DND-41 (cell line): ENCODE measurements around the gene PDE1C.

Experiments used
- ATAC-seq: fragments of 200-7000 bp; cut with Tn5 transposase; 3 replicates; pipeline ENCODE4 v1.9.1; 2021; ENCODE audit warnings: low read depth; ENCODE audit not compliant: insufficient read depth
- DNase-seq: peaks from one replicate; pipeline ENCODE4 v3.0.0-alpha.2; 2020
- H2AFZ ChIP-seq: 2 replicates; pipeline ENCODE4 v1.6.0; 2012; ENCODE audit warnings: low read depth, low read length
- H3K27ac ChIP-seq: 2 replicates; pipeline ENCODE4 v1.5.1; 2012; ENCODE audit warnings: low read length, inconsistent platforms
- H3K27me3 ChIP-seq: fragments of 200-600 bp; sonication (generic); 2 replicates; pipeline ENCODE4 v1.6.0; 2012; ENCODE audit warnings: low read length, mild to moderate bottlenecking, inconsistent platforms; ENCODE audit not compliant: insufficient read depth, poor library complexity
- H3K36me3 ChIP-seq: 2 replicates; pipeline ENCODE4 v1.5.1; 2012; ENCODE audit warnings: low read length, inconsistent platforms; ENCODE audit not compliant: insufficient read depth
- H3K4me1 ChIP-seq: 2 replicates; pipeline ENCODE4 v1.5.1; 2012; ENCODE audit warnings: mild to moderate bottlenecking, low read length; ENCODE audit not compliant: insufficient read depth
- H3K4me2 ChIP-seq: 2 replicates; pipeline ENCODE4 v1.6.0; 2012; ENCODE audit warnings: mild to moderate bottlenecking, moderate library complexity, low read length, inconsistent platforms; ENCODE audit not compliant: insufficient read depth
- H3K4me3 ChIP-seq, 2 experiments: fragments of 200-600 bp in 1 of 2; shearing (Covaris generic) in 1 of 2; 2 replicates each; pipeline ENCODE4 v1.5.1; 2012 to 2016; ENCODE audit warnings: inconsistent platforms in 2 of 2, low read length in 2 of 2, mild to moderate bottlenecking in 2 of 2, low read depth in 1 of 2, moderate library complexity in 1 of 2
- H3K79me2 ChIP-seq: 2 replicates; pipeline ENCODE4 v1.6.0; 2012; ENCODE audit warnings: low read length, inconsistent platforms; ENCODE audit not compliant: insufficient read depth
- H3K9ac ChIP-seq: 2 replicates; pipeline ENCODE4 v1.6.0; 2012; ENCODE audit warnings: low read depth, mild to moderate bottlenecking, inconsistent platforms, low read length, moderate library complexity
- H3K9me3 ChIP-seq: 2 replicates; pipeline ENCODE4 v1.5.1; 2012; ENCODE audit warnings: low read length, moderate library complexity, mild to moderate bottlenecking, inconsistent platforms; ENCODE audit not compliant: insufficient read depth, severe bottlenecking
- H4K20me1 ChIP-seq: 2 replicates; pipeline ENCODE4 v1.6.0; 2012; ENCODE audit warnings: low read length; ENCODE audit not compliant: insufficient read depth
- EZH2 ChIP-seq: IDR thresholded peaks from 3 replicates; pipeline ENCODE4 v1.6.1; 2012; ENCODE audit warnings: borderline replicate concordance, low read depth, mild to moderate bottlenecking, moderate library complexity, low read length, inconsistent platforms; ENCODE audit not compliant: severe bottlenecking
- TF ChIP-seq, protein P1 (sequence below): IDR thresholded peaks from 2 replicates; pipeline ENCODE4 v1.5.1; 2012; ENCODE audit warnings: borderline replicate concordance, low read length, moderate library complexity, mild to moderate bottlenecking; ENCODE audit not compliant: poor library complexity, severe bottlenecking; ENCODE audit errors: extremely low read depth

Gene PDE1C

DNA sequence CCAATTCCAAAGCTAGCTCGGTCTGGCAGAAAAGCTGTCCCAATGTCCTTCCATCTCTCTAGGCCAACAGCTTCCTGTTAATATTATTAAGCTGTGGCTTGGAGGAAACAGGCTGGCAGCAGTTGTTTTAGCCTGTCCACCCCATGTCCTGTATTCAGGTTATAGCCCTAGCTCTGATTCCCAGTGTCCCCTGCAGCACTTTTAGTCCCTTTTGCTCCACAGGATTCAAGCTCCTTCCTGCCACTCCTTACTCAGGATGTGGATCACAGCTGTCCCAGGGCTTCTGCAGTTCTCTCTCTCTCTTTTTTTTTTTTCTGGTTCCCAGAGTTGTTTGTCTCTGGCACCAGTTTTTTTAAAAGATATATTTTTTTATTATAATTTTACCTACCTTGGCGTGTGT is 298.0 kb downstream of the PDE1C start:
- Histone ChIP-seq H3K4me3 (no peak overlapping the region), H3K79me2 (no peaks in the 10 kb centered on the region), H3K36me3 (no peaks in the 10 kb centered on the region), H3K27ac (no peak overlapping the region), H3K4me1 (no peaks in the 10 kb centered on the region), H2AFZ (no peak overlapping the region), H3K9ac (no peak overlapping the region), H3K27me3 (no peaks in the 10 kb centered on the region), H3K4me2 (no peak overlapping the region), H3K9me3 (no peaks in the 10 kb centered on the region), H4K20me1 (no peaks in the 10 kb centered on the region)
- no peak for DNase-seq
- no peak for TF ChIP-seq EZH2
- TF ChIP-seq, protein P1, sequence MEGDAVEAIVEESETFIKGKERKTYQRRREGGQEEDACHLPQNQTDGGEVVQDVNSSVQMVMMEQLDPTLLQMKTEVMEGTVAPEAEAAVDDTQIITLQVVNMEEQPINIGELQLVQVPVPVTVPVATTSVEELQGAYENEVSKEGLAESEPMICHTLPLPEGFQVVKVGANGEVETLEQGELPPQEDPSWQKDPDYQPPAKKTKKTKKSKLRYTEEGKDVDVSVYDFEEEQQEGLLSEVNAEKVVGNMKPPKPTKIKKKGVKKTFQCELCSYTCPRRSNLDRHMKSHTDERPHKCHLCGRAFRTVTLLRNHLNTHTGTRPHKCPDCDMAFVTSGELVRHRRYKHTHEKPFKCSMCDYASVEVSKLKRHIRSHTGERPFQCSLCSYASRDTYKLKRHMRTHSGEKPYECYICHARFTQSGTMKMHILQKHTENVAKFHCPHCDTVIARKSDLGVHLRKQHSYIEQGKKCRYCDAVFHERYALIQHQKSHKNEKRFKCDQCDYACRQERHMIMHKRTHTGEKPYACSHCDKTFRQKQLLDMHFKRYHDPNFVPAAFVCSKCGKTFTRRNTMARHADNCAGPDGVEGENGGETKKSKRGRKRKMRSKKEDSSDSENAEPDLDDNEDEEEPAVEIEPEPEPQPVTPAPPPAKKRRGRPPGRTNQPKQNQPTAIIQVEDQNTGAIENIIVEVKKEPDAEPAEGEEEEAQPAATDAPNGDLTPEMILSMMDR, result no peak
- ATAC-seq, result no peak

DNA sequence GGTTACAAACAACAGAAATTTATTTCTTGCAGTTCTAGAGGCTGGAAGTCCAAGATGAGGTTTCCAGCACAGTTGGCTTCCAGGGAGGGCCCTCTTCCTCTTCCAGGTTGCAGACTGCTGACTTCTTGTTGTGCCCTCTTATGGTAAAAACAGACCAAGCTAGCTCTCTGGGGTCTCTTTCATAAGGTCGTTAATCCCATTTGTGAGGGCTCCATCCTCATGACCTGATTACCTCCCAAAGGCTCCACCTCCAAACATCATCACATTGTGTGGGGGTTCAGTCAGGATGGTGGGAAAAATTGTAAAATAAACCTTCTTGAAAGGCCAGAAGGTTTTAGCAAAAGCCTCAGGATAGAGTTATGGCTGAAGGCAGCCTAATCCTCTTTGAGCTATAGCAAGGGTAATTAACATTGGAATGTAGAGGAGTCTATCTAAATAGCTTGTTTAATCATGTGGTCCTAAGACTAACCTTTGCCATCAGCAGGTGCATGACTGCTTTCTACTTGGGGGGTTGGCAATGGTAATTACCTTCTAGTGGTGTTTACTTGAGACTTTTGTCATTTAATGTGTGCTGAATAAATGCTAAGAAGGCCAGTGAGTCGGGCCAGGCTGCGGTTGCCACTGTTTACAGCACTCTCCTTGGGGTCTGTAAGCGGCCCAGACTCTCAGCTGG is 302.4 kb downstream of the PDE1C start:
- Histone ChIP-seq H3K4me2 (no peak overlapping the region), H3K4me1 (no peaks in the 10 kb centered on the region), H3K9ac (no peak overlapping the region), H3K9me3 (no peaks in the 10 kb centered on the region), H3K27ac (no peak overlapping the region), H4K20me1 (no peaks in the 10 kb centered on the region), H3K4me3 (no peak overlapping the region), H3K79me2 (no peaks in the 10 kb centered on the region), H3K27me3 (no peaks in the 10 kb centered on the region), H3K36me3 (no peaks in the 10 kb centered on the region), H2AFZ (no peak overlapping the region)
- no peak for ATAC-seq
- no peak for TF ChIP-seq EZH2
- TF ChIP-seq, protein P1, result no peak
- no peak for DNase-seq

DNA sequence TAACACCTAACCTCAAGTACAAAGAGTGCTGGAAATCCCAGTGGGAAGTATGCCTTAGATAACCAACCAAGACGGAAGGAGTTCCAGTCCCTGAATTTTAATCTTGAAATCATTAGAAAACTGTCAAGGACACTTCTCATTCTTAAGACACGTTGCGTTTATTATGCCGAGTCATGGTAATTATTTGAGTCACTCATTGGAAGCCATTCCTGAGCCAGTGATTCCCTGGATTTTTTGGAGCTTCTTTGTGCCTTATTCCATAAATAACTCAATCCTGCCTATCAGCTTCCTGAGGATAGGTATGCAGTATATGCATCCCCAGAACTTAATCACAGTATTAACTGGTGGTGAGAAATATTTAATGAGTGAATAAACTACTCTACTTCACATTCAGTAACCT is 305.7 kb downstream of the PDE1C start:
- TF ChIP-seq EZH2, result no peak
- TF ChIP-seq, protein P1, result no peak
- H3K36me3 ChIP-seq, result no peaks in the 10 kb centered on the region
- no peak overlapping the region for H3K9ac ChIP-seq
- ATAC-seq (no peak), DNase-seq (no peak)
- H3K27me3 ChIP-seq, result no peaks in the 10 kb centered on the region
- no peaks in the 10 kb centered on the region for H4K20me1 ChIP-seq
- H3K79me2 ChIP-seq, result no peaks in the 10 kb centered on the region
- no peak overlapping the region for H2AFZ ChIP-seq
- H3K4me2 ChIP-seq, result no peak overlapping the region
- H3K4me1 ChIP-seq, result no peaks in the 10 kb centered on the region
- H3K27ac ChIP-seq, result no peak overlapping the region
- no peaks in the 10 kb centered on the region for H3K9me3 ChIP-seq
- no peak overlapping the region for H3K4me3 ChIP-seq

DNA sequence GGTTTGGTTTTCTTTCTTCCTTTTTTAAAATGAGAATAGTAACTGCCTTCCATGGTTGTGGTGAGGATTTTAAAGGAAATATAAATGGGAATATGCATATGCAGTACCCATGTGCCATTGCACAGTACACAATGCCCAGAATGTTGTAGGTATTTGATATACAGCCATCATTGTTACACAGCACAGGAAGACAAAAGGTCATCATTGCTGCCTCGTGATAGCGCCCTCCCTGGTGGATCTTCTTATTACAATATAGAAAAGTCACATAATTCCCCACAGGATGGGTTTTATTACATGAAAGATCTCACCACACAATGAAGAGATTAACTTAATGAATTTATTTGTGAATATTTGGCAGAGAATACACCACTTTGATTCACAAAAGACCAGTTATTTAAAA is 306.7 kb downstream of the PDE1C start:
- no peaks in the 10 kb centered on the region for H3K4me1 ChIP-seq
- H4K20me1 ChIP-seq, result no peaks in the 10 kb centered on the region
- ATAC-seq, result no peak
- no peaks in the 10 kb centered on the region for H3K36me3 ChIP-seq
- H2AFZ ChIP-seq, result no peak overlapping the region
- no peaks in the 10 kb centered on the region for H3K9me3 ChIP-seq
- H3K9ac ChIP-seq, result no peak overlapping the region
- no peak overlapping the region for H3K4me2 ChIP-seq
- DNase-seq, result no peak
- no peak for TF ChIP-seq EZH2
- TF ChIP-seq, protein P1, result peak; percentile 43
- no peaks in the 10 kb centered on the region for H3K27me3 ChIP-seq
- H3K4me3 ChIP-seq, result no peak overlapping the region
- H3K79me2 ChIP-seq, result no peaks in the 10 kb centered on the region
- H3K27ac ChIP-seq, result no peak overlapping the region
